HepG2 (cell line): ENCODE data around the gene ABCC2. TPM values are rescaled to one million over a fixed set of nuclear protein-coding genes. Genes with fewer than 3 reads are reported as not detected.
A peak's percentile ranks its signal among the peaks of the same experiment; 100 is the strongest.

Experiments
- ARNTL ChIP-seq: sonication (generic); formaldehyde crosslinking; IDR thresholded peaks from 2 replicates; pipeline ENCODE4 v1.4.0; 2020; ENCODE audit warnings: mild to moderate bottlenecking, missing genetic modification reagents
- CC2D1A ChIP-seq: sonication (generic); formaldehyde crosslinking; IDR thresholded peaks from 2 replicates; pipeline ENCODE4 v1.8.1; 2023; ENCODE audit warnings: mild to moderate bottlenecking, missing genetic modification reagents
- CEBPB ChIP-seq: IDR thresholded peaks from 2 replicates; pipeline ENCODE4 v1.6.1; 2011; ENCODE audit warnings: low read depth, low read length, improper control_type of control experiment, borderline replicate concordance
- DMAP1 ChIP-seq: IDR thresholded peaks from 2 replicates; pipeline ENCODE4 v1.6.1; 2016
- ISL2 ChIP-seq: sonication (generic); formaldehyde crosslinking; IDR thresholded peaks from 2 replicates; pipeline ENCODE4 v1.5.0; 2020; ENCODE audit warnings: missing genetic modification reagents
- KAT8 ChIP-seq: IDR thresholded peaks from 2 replicates; pipeline ENCODE4 v1.6.1; 2016; ENCODE audit warnings: missing genetic modification reagents, missing compliant biosample characterization
- MAZ ChIP-seq, 2 experiments: sonication (generic) in 1 of 2; formaldehyde crosslinking in 1 of 2; IDR thresholded peaks; 2 replicates each; pipeline versions ENCODE4 v1.5.0 to v1.6.1; 2012 to 2020; ENCODE audit warnings: low read depth in 2 of 2, mild to moderate bottlenecking in 2 of 2, borderline replicate concordance in 1 of 2, improper control_type of control experiment in 1 of 2, low read length in 1 of 2, missing genetic modification reagents in 1 of 2, moderate library complexity in 1 of 2
- MIER3 ChIP-seq: IDR thresholded peaks from 2 replicates; pipeline ENCODE4 v1.6.1; 2016; ENCODE audit warnings: missing compliant biosample characterization, borderline replicate concordance
- NFATC3 ChIP-seq: sonication (generic); formaldehyde crosslinking; IDR thresholded peaks from 2 replicates; pipeline ENCODE4 v1.5.1; 2020; ENCODE audit warnings: mild to moderate bottlenecking, missing genetic modification reagents
- NFYB ChIP-seq: sonication (generic); formaldehyde crosslinking; IDR thresholded peaks from 2 replicates; pipeline ENCODE4 v1.4.0; 2020; ENCODE audit warnings: missing genetic modification reagents
- ONECUT2 ChIP-seq: sonication (generic); formaldehyde crosslinking; IDR thresholded peaks from 2 replicates; pipeline ENCODE4 v1.4.0; 2020; ENCODE audit warnings: missing genetic modification reagents
- PPARG ChIP-seq: conservative IDR thresholded peaks from 2 replicates; pipeline ENCODE4 v1.6.1; 2016; ENCODE audit warnings: missing biosample characterization, missing genetic modification reagents
- RFX3 ChIP-seq: IDR thresholded peaks from 2 replicates; pipeline ENCODE4 v1.6.1; 2016; ENCODE audit warnings: missing biosample characterization, missing genetic modification reagents
- TGIF2 ChIP-seq: IDR thresholded peaks from 2 replicates; pipeline ENCODE4 v1.6.1; 2016; ENCODE audit warnings: control low read depth, missing compliant biosample characterization
- ZNF180 ChIP-seq: sonication (generic); formaldehyde crosslinking; IDR thresholded peaks from 2 replicates; pipeline ENCODE4 v1.4.0; 2020; ENCODE audit warnings: low read depth, missing genetic modification reagents, borderline replicate concordance
- ZNF274 ChIP-seq: sonication (generic); formaldehyde crosslinking; IDR thresholded peaks from 2 replicates; pipeline ENCODE4 v1.5.1; 2020; ENCODE audit warnings: mild to moderate bottlenecking, missing genetic modification reagents
- ZSCAN22 ChIP-seq: sonication (generic); formaldehyde crosslinking; IDR thresholded peaks from 2 replicates; pipeline ENCODE4 v1.4.0; 2020; ENCODE audit warnings: mild to moderate bottlenecking, missing genetic modification reagents
- polyA plus RNA-seq, 8 experiments: library from polyadenylated mRNA; depleted of rRNA in 3 of 8; stranded (reverse) in 7 of 8; unstranded in 1 of 8; fragments of >200 nt; fragmentation: Illumina TruSeq in 4 of 8; extraction: Trizol in 4 of 8; gene quantifications; 2 replicates each; pipeline versions ENCODE4 v1.2.1 to v1.2.3, GENCODE V29; 2011 to 2016; ENCODE audit warnings: low read depth in 4 of 8, missing spikeins in 1 of 8, mixed read lengths in 1 of 8; ENCODE audit not compliant: insufficient read depth in 1 of 8
- total RNA-seq, 5 experiments: library from RNA; depleted of rRNA; stranded (reverse); fragments of >200 nt; fragmentation: Illumina TruSeq; extraction: Trizol; gene quantifications; 2 replicates each; pipeline ENCODE4 v1.2.3, GENCODE V29; 2016; ENCODE audit warnings: low read depth in 1 of 5
- TF ChIP-seq, protein P1 (sequence below): sonication (generic); formaldehyde crosslinking; IDR thresholded peaks from 2 replicates; pipeline ENCODE4 v1.4.0; 2020; ENCODE audit warnings: missing genetic modification reagents
- TF ChIP-seq, protein P2 (sequence below): sonication (generic); formaldehyde crosslinking; IDR thresholded peaks from 2 replicates; pipeline ENCODE4 v1.4.0; 2020; ENCODE audit warnings: mild to moderate bottlenecking, missing genetic modification reagents, borderline replicate concordance
- TF ChIP-seq, protein P3 (sequence below): sonication (generic); formaldehyde crosslinking; IDR thresholded peaks from 2 replicates; pipeline ENCODE4 v1.8.0; 2022; ENCODE audit warnings: mild to moderate bottlenecking, missing genetic modification reagents; ENCODE audit not compliant: insufficient replicate concordance
- TF ChIP-seq, protein P4 (sequence below): sonication (generic); formaldehyde crosslinking; IDR thresholded peaks from 2 replicates; pipeline ENCODE4 v1.9.0; 2021; ENCODE audit warnings: missing genetic modification reagents, mild to moderate bottlenecking, borderline replicate concordance

The ABCC2 gene
- total and polyA plus RNA-seq, 2 of the 13 experiments (the other 11 are each of a cell fraction or from before 2014, with no cell fraction given): 181 to 497 TPM

DNA sequence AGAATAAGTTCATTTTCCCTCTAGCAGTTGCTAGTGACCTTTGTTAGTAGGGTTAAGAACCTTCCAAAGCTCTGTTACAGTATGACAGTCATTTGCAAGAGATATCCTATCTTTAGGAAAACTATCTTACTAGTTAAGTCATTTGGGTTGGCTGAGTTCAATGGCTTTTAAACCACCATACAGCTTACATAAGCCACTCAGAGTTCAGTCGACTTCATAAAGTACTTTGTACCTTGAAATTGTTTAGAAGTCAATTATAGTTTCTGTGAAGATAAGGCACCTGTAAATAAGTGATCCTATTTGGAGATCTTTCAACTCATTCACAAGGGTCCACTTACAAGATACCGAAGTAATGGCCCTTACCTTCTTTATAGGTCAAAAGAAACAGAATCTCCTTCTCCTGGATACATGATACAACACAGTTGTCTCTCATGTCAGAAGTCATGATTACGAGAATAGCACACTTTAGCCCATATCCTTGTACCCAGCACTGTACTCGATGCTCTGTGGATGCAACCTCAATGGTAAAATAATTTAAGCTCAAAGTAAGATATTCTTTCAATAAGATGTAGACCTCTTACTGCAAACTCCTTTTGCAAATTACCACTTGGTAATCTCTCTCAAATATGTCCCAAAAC, 11.9 kb upstream of the ABCC2 start (continued):
- no peak for TF ChIP-seq MAZ (IDR thresholded peaks at IDR 0.05; ENCODE audit: borderline replicate concordance, low read depth, low read length)
- TF ChIP-seq MAZ (CRISPR knock-in tag; IDR thresholded peaks at IDR 0.05; ENCODE audit: low read depth): no peak
- peak; percentile 72; the same call in 1 of the 2 replicates for TF ChIP-seq PPARG (CRISPR knock-in tag)
- no peak for TF ChIP-seq TGIF2 (CRISPR knock-in tag)
- TF ChIP-seq, protein P1, sequence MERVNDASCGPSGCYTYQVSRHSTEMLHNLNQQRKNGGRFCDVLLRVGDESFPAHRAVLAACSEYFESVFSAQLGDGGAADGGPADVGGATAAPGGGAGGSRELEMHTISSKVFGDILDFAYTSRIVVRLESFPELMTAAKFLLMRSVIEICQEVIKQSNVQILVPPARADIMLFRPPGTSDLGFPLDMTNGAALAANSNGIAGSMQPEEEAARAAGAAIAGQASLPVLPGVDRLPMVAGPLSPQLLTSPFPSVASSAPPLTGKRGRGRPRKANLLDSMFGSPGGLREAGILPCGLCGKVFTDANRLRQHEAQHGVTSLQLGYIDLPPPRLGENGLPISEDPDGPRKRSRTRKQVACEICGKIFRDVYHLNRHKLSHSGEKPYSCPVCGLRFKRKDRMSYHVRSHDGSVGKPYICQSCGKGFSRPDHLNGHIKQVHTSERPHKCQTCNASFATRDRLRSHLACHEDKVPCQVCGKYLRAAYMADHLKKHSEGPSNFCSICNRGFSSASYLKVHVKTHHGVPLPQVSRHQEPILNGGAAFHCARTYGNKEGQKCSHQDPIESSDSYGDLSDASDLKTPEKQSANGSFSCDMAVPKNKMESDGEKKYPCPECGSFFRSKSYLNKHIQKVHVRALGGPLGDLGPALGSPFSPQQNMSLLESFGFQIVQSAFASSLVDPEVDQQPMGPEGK (CRISPR knock-in tag): no peak
- TF ChIP-seq ISL2 (CRISPR knock-in tag): peak; percentile 85
- TF ChIP-seq NFYB (CRISPR knock-in tag): no peak
- TF ChIP-seq, protein P2, sequence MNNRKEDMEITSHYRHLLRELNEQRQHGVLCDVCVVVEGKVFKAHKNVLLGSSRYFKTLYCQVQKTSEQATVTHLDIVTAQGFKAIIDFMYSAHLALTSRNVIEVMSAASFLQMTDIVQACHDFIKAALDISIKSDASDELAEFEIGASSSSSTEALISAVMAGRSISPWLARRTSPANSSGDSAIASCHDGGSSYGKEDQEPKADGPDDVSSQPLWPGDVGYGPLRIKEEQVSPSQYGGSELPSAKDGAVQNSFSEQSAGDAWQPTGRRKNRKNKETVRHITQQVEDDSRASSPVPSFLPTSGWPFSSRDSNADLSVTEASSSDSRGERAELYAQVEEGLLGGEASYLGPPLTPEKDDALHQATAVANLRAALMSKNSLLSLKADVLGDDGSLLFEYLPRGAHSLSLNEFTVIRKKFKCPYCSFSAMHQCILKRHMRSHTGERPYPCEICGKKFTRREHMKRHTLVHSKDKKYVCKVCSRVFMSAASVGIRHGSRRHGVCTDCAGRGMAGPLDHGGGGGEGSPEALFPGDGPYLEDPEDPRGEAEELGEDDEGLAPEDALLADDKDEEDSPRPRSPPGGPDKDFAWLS (CRISPR knock-in tag): no peak
- no peak for TF ChIP-seq CEBPB
- no peak for TF ChIP-seq ZNF180
- TF ChIP-seq NFATC3 (CRISPR knock-in tag): no peak
- TF ChIP-seq, protein P3, sequence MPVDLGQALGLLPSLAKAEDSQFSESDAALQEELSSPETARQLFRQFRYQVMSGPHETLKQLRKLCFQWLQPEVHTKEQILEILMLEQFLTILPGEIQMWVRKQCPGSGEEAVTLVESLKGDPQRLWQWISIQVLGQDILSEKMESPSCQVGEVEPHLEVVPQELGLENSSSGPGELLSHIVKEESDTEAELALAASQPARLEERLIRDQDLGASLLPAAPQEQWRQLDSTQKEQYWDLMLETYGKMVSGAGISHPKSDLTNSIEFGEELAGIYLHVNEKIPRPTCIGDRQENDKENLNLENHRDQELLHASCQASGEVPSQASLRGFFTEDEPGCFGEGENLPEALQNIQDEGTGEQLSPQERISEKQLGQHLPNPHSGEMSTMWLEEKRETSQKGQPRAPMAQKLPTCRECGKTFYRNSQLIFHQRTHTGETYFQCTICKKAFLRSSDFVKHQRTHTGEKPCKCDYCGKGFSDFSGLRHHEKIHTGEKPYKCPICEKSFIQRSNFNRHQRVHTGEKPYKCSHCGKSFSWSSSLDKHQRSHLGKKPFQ (CRISPR knock-in tag): no peak
- peak; percentile 66 for TF ChIP-seq KAT8 (CRISPR knock-in tag)
- TF ChIP-seq ZNF274 (CRISPR knock-in tag): no peak
- no peak for TF ChIP-seq CC2D1A (CRISPR knock-in tag)
- no peak for TF ChIP-seq DMAP1 (CRISPR knock-in tag)
- no peak for TF ChIP-seq ONECUT2 (CRISPR knock-in tag)
- no peak for TF ChIP-seq ZSCAN22 (CRISPR knock-in tag)
- TF ChIP-seq, protein P4, sequence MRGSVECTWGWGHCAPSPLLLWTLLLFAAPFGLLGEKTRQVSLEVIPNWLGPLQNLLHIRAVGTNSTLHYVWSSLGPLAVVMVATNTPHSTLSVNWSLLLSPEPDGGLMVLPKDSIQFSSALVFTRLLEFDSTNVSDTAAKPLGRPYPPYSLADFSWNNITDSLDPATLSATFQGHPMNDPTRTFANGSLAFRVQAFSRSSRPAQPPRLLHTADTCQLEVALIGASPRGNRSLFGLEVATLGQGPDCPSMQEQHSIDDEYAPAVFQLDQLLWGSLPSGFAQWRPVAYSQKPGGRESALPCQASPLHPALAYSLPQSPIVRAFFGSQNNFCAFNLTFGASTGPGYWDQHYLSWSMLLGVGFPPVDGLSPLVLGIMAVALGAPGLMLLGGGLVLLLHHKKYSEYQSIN (CRISPR knock-in tag): no peak
- no peak for TF ChIP-seq RFX3 (CRISPR knock-in tag)
- no peak for TF ChIP-seq ARNTL (CRISPR knock-in tag)
- peak; percentile 64; the same call in 1 of the 2 replicates for TF ChIP-seq MIER3
